HEK293 (cell line): Measurements from ENCODE around the gene COQ8A.

Source experiments
- CTCF ChIA-PET: fragments of 350-600 bp; formaldehyde crosslinking; extraction: SDS; loops from one replicate; lab custom pipeline; 2021; ENCODE audit warnings: antibody characterized with exemption; lab: Yijun Ruan, JAX
- POLR2A ChIA-PET: fragments of 300-600 bp; formaldehyde crosslinking; extraction: SDS; loops from one replicate; lab custom pipeline; 2020; ENCODE audit warnings: antibody characterized with exemption, inconsistent platforms; lab: Yijun Ruan, JAX
- H3K27ac ChIP-seq: fragments of 200-500 bp; sonication (Bioruptor generic); 2 replicates; pipeline ENCODE4 v1.5.1; 2014; ENCODE audit warnings: low read depth, low read length, control low read depth, inconsistent platforms; ENCODE audit errors: extremely low read depth
- H3K36me3 ChIP-seq, 2 experiments: fragments of 200-500 bp in 1 of 2; sonication (Bioruptor generic) in 1 of 2; 1 replicate in 1 of 2; 2 replicates in 1 of 2; pipeline ENCODE4 v1.5.1; 2014 to 2017; ENCODE audit warnings: inconsistent platforms in 2 of 2, low read length in 2 of 2; ENCODE audit not compliant: control insufficient read depth in 2 of 2, insufficient read depth in 1 of 2
- H3K4me1 ChIP-seq: fragments of 200-500 bp; sonication (Bioruptor generic); 2 replicates; pipeline ENCODE4 v1.5.1; 2014; ENCODE audit warnings: mild to moderate bottlenecking, low read length, inconsistent platforms; ENCODE audit not compliant: control insufficient read depth, insufficient read depth
- H3K4me3 ChIP-seq: 2 replicates; pipeline ENCODE4 v1.5.1; 2011; ENCODE audit warnings: low read depth, mild to moderate bottlenecking, control low read depth, low read length, moderate library complexity
- H3K9me3 ChIP-seq: fragments of 200-500 bp; sonication (Bioruptor generic); 2 replicates; pipeline ENCODE4 v1.5.1; 2014; ENCODE audit warnings: low read depth, low read length, inconsistent platforms; ENCODE audit not compliant: control insufficient read depth, insufficient read depth
- BCL11A ChIP-seq: fragments of 450-650 bp; formaldehyde crosslinking; IDR thresholded peaks from 2 replicates; pipeline ENCODE4 v1.5.1; 2016; ENCODE audit warnings: low read depth, missing biosample characterization, missing genetic modification characterization
- HOXC10 ChIP-seq: sonication (generic); formaldehyde crosslinking; IDR thresholded peaks from 2 replicates; pipeline ENCODE4 v1.8.1; 2023; ENCODE audit warnings: mild to moderate bottlenecking, missing genetic modification reagents
- REST ChIP-seq: fragments of 450-650 bp; formaldehyde crosslinking; IDR thresholded peaks from 2 replicates; pipeline ENCODE4 v1.5.1; 2016; ENCODE audit warnings: missing biosample characterization, missing genetic modification characterization
- SCRT2 ChIP-seq: fragments of 450-650 bp; formaldehyde crosslinking; IDR thresholded peaks from 2 replicates; pipeline ENCODE4 v1.5.1; 2016; ENCODE audit warnings: missing biosample characterization, missing genetic modification characterization
- ZBTB11 ChIP-seq: fragments of 450-650 bp; formaldehyde crosslinking; conservative IDR thresholded peaks from 2 replicates; pipeline ENCODE4 v1.5.1; 2016; ENCODE audit warnings: low read depth, missing biosample characterization, missing genetic modification characterization
- ZBTB7A ChIP-seq: fragments of 450-650 bp; formaldehyde crosslinking; IDR thresholded peaks from 2 replicates; pipeline ENCODE4 v1.5.1; 2016; ENCODE audit warnings: low read depth, missing biosample characterization, missing genetic modification characterization
- ZFP41 ChIP-seq: fragments of 450-650 bp; formaldehyde crosslinking; IDR thresholded peaks from 2 replicates; pipeline ENCODE4 v1.5.1; 2016; ENCODE audit warnings: missing biosample characterization, missing genetic modification characterization, borderline replicate concordance
- ZNF148 ChIP-seq: fragments of 450-650 bp; formaldehyde crosslinking; IDR thresholded peaks from 2 replicates; pipeline ENCODE4 v1.5.0; 2017; ENCODE audit warnings: missing biosample characterization, missing genetic modification characterization, borderline replicate concordance
- ZNF23 ChIP-seq: fragments of 450-650 bp; formaldehyde crosslinking; IDR thresholded peaks from 2 replicates; pipeline ENCODE4 v1.5.1; 2016; ENCODE audit warnings: missing biosample characterization, missing genetic modification characterization, borderline replicate concordance
- ZNF37A ChIP-seq: fragments of 450-650 bp; IDR thresholded peaks from 2 replicates; pipeline ENCODE4 v1.5.1; 2018; ENCODE audit warnings: missing biosample characterization, missing genetic modification characterization
- ZNF558 ChIP-seq: fragments of 450-650 bp; formaldehyde crosslinking; IDR thresholded peaks from 2 replicates; pipeline ENCODE4 v1.5.1; 2016; ENCODE audit warnings: missing biosample characterization, missing genetic modification characterization
- ZNF560 ChIP-seq: fragments of 450-650 bp; formaldehyde crosslinking; IDR thresholded peaks from 2 replicates; pipeline ENCODE4 v1.5.1; 2017; ENCODE audit warnings: missing biosample characterization, missing genetic modification characterization, borderline replicate concordance
- ZNF610 ChIP-seq: fragments of 450-650 bp; formaldehyde crosslinking; IDR thresholded peaks from 2 replicates; pipeline ENCODE4 v1.5.1; 2016; ENCODE audit warnings: missing biosample characterization, missing genetic modification characterization, borderline replicate concordance
- ZNF830 ChIP-seq: fragments of 450-650 bp; IDR thresholded peaks from 2 replicates; pipeline ENCODE4 v1.5.0; 2018; ENCODE audit warnings: missing biosample characterization, missing genetic modification characterization, low read depth, mild to moderate bottlenecking, moderate library complexity
- TF ChIP-seq, protein P1 (sequence below): fragments of 450-650 bp; formaldehyde crosslinking; IDR thresholded peaks from 2 replicates; pipeline ENCODE4 v1.5.1; 2016; ENCODE audit warnings: missing biosample characterization, missing genetic modification characterization
- TF ChIP-seq, protein P2 (sequence below): fragments of 450-650 bp; formaldehyde crosslinking; IDR thresholded peaks from 2 replicates; pipeline ENCODE4 v1.5.1; 2017; ENCODE audit warnings: missing biosample characterization, missing genetic modification characterization
- TF ChIP-seq, protein P3 (sequence below): fragments of 450-650 bp; formaldehyde crosslinking; IDR thresholded peaks from 2 replicates; pipeline ENCODE4 v1.5.1; 2017; ENCODE audit warnings: missing biosample characterization, missing genetic modification characterization

Gene COQ8A

GRCh38 chr1:227033880-227034279 is 93.8 kb downstream of the COQ8A start (continued):
- TF ChIP-seq, protein P1, sequence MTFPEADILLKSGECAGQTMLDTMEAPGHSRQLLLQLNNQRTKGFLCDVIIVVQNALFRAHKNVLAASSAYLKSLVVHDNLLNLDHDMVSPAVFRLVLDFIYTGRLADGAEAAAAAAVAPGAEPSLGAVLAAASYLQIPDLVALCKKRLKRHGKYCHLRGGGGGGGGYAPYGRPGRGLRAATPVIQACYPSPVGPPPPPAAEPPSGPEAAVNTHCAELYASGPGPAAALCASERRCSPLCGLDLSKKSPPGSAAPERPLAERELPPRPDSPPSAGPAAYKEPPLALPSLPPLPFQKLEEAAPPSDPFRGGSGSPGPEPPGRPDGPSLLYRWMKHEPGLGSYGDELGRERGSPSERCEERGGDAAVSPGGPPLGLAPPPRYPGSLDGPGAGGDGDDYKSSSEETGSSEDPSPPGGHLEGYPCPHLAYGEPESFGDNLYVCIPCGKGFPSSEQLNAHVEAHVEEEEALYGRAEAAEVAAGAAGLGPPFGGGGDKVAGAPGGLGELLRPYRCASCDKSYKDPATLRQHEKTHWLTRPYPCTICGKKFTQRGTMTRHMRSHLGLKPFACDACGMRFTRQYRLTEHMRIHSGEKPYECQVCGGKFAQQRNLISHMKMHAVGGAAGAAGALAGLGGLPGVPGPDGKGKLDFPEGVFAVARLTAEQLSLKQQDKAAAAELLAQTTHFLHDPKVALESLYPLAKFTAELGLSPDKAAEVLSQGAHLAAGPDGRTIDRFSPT: no peak
- no peak for TF ChIP-seq ZNF830 (tag by site-specific recombination)

DNA sequence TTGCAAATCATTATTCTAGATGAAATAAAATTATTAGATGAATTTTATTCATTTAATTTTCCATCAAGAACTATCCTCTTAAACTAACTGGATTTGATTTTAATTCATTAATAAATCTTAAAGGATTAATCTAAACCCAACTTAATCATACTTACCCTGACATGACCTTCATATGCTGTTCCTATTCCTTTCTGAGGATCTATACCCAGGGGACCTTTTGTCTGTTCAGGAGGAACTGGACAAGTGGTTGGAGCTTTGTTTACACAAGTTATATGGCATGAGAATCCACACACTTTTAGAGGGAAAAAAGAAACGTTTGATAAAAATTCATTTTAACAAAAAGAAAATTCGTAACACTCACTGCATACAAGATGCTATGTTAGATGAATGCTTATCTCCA is 95.2 kb downstream of the COQ8A start:
- H3K36me3 ChIP-seq: peaks cover 0 to 13% of the 10 kb centered on the region in 2 experiments; a peak in 1 of 3 replicates
- CTCF ChIA-PET: interaction anchor here (0.7 kb wide), 1 partner anchor 129 kb away, joined by 3 read pairs; no protein-coding TSS in a partner anchor
- no peak overlapping the region for H3K4me3 ChIP-seq
- TF ChIP-seq ZNF23 (tag by site-specific recombination): no peak
- no peak for TF ChIP-seq ZBTB11 (tag by site-specific recombination)
- TF ChIP-seq ZNF37A (tag by site-specific recombination): no peak
- no peak for TF ChIP-seq ZNF610 (tag by site-specific recombination)
- TF ChIP-seq ZNF558 (tag by site-specific recombination): no peak
- TF ChIP-seq, all 188 proteins: peak for 0
- no peaks in the 10 kb centered on the region for H3K4me1 ChIP-seq
- H3K9me3 ChIP-seq: no peaks in the 10 kb centered on the region
- POLR2A ChIA-PET: no interaction called here
- H3K27ac ChIP-seq: no peak overlapping the region

DNA sequence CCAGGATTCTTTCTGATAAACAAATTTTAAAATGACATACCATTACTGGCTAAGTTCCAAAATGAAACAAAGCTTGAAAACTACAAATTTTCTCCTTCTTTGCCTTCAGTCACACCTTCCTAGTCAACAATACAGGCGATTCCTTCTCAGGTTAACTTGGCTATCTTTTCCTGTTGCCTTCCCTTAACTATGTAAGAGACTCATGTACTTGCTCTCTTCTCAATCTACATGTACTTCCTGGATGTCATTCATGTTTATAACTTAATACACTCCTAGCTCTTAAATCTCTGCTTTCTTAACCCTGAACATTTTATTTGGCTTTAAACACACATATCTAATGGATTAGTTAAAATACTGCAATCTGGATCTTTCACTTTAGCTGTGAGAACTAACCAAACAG is 97.0 kb downstream of the COQ8A start:
- H3K4me3 ChIP-seq: no peak overlapping the region
- H3K9me3 ChIP-seq: no peaks in the 10 kb centered on the region
- no peaks in the 10 kb centered on the region for H3K4me1 ChIP-seq
- ChIA-PET POLR2A (no interaction called here), CTCF (interaction anchor here (0.8 kb wide), 1 partner anchor 411 kb away, joined by 3 read pairs; no protein-coding TSS in a partner anchor)
- H3K36me3 ChIP-seq: peaks cover 0 to 13% of the 10 kb centered on the region in 2 experiments; a peak in 1 of 3 replicates
- H3K27ac ChIP-seq: no peak overlapping the region
- TF ChIP-seq HOXC10 (CRISPR knock-in tag) (no peak), ZNF148 (tag by site-specific recombination) (no peak), BCL11A (tag by site-specific recombination) (no peak), ZFP41 (tag by site-specific recombination) (no peak), SCRT2 (tag by site-specific recombination) (no peak), REST (tag by site-specific recombination) (no peak), ZBTB7A (tag by site-specific recombination) (no peak), ZNF560 (tag by site-specific recombination) (no peak)
- TF ChIP-seq, protein P2, sequence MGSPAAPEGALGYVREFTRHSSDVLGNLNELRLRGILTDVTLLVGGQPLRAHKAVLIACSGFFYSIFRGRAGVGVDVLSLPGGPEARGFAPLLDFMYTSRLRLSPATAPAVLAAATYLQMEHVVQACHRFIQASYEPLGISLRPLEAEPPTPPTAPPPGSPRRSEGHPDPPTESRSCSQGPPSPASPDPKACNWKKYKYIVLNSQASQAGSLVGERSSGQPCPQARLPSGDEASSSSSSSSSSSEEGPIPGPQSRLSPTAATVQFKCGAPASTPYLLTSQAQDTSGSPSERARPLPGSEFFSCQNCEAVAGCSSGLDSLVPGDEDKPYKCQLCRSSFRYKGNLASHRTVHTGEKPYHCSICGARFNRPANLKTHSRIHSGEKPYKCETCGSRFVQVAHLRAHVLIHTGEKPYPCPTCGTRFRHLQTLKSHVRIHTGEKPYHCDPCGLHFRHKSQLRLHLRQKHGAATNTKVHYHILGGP (tag by site-specific recombination): no peak
- TF ChIP-seq, protein P3, sequence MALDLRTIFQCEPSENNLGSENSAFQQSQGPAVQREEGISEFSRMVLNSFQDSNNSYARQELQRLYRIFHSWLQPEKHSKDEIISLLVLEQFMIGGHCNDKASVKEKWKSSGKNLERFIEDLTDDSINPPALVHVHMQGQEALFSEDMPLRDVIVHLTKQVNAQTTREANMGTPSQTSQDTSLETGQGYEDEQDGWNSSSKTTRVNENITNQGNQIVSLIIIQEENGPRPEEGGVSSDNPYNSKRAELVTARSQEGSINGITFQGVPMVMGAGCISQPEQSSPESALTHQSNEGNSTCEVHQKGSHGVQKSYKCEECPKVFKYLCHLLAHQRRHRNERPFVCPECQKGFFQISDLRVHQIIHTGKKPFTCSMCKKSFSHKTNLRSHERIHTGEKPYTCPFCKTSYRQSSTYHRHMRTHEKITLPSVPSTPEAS (tag by site-specific recombination): no peak
